Activated T-helper 2 cell treated with anti-CD3 and anti-CD28 coated beads, Interferon-gamma antibody, Interleukin-2, Interleukin-4, amounts not matched to agents 10 μg/mL and 5 μg/mL and 100 μg/mL, durations not matched to agents 14 hours and 24 hours and 36 hours (primary cell): Measurements from ENCODE around the gene ZNF335. TPM values are rescaled to one million over a fixed set of nuclear protein-coding genes. Genes with fewer than 3 reads are reported as not detected.
"Not testable (repeated sequence)": the region's sequence is repeated elsewhere in the genome, so short reads cannot be mapped to it uniquely, and the experiment has no call there.

ENCODE experiments used
- DNase-seq: peaks from one replicate; pipeline ENCODE4 v3.0.0; 2021; ENCODE audit warnings: low spot score
- H3K27ac Mint-ChIP-seq: one replicate; pipeline ENCODE4 v1.8.0; 2021; ENCODE audit warnings: mixed read lengths
- H3K27me3 Mint-ChIP-seq: one replicate; pipeline ENCODE4 v1.8.0; 2021; ENCODE audit warnings: low read depth, mixed read lengths
- H3K36me3 Mint-ChIP-seq: one replicate; pipeline ENCODE4 v1.8.0; 2021; ENCODE audit warnings: low read depth, mixed read lengths
- H3K4me1 Mint-ChIP-seq: one replicate; pipeline ENCODE4 v1.8.0; 2021; ENCODE audit warnings: low read depth, mixed read lengths
- H3K4me3 Mint-ChIP-seq: one replicate; pipeline ENCODE4 v1.8.0; 2021; ENCODE audit warnings: low read depth, mild to moderate bottlenecking, moderate library complexity, mixed read lengths
- H3K9me3 Mint-ChIP-seq: one replicate; pipeline ENCODE4 v1.8.0; 2021; ENCODE audit warnings: mixed read lengths
- intact Hi-C: fragments of 100-400 bp; cut with micrococcal nuclease; formaldehyde crosslinking; loops from one replicate; pipeline ENCODE4 v1.15.1; 2023
- total RNA-seq: library from RNA; stranded (reverse); gene quantifications from 2 replicates; pipeline ENCODE4 v1.2.3, GENCODE V29; 2022

ZNF335 gene
- total RNA-seq, 1 donor from 2014 or later: 35.7 TPM

DNA sequence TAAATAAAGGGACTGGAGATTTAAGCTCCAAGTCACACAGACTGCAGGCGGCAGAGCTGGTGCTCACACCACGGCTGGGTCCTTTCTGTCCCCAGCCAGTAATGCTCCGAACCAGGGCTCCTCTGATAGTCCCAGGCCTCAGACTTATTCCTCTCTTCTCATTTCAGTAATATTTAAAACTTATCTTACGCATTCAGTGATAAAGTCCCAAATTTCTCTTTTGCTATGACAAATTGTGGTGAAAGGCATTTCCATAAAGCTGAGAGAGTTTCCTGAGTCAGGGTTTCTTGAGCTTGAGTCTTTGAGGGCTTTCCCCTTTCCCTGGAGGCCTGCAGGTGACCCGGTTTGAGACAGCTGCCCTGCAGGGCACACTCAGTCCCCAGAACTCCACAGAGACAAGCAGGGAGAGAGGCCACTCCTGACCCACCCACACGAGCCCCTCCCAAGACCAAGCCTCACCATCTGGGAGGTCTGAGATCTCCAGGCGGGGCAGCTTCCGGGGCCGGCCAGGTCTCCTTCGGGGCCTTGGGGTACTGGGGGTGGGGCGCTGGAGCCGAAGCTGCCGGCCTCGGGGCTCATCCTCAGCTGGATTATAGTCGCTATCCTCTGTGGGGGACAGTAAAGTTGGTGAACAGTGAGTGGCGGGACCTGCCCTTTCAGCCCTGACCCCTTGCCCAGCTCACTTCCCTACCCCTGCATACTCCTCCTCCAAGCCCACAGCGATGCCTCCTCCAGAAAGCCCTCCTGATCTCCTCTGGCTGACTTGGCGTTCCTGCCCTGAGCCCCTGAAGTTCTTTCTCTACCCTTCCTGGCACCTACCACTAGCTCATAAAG is 6.6 kb downstream of the ZNF335 start:
- Mint-ChIP-seq H3K27ac (no peak overlapping the region), H3K4me1 (peaks cover 6% of the 10 kb centered on the region), H3K9me3 (no peaks in the 10 kb centered on the region), H3K4me3 (no peak overlapping the region), H3K36me3 (peaks cover 59% of the 10 kb centered on the region), H3K27me3 (no peaks in the 10 kb centered on the region)
- intact Hi-C loops: no loop called here
- DNase-seq: no peak

DNA sequence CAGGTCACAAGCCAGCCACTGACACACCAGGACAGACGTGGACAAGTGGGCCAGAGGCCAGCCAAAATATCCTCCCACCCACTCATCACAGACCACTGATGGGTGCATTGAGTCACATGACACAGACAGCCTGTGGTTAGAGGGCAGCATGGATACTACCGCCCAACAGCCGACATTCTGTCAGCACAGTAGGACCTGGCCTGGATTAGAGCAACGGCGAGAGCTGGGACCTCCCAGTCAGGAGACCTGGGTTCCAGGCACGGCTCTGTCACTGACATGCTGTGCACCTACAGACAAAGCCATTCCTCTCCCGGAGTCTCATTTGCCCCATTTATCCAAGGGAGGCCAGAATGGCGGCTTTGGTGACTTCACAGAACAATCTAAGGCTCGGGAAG is 8.0 kb downstream of the ZNF335 start:
- H3K9me3 Mint-ChIP-seq: no peaks in the 10 kb centered on the region
- peaks cover 66% of the 10 kb centered on the region for H3K36me3 Mint-ChIP-seq
- H3K4me3 Mint-ChIP-seq: no peak overlapping the region
- no peaks in the 10 kb centered on the region for H3K27me3 Mint-ChIP-seq
- no peaks in the 10 kb centered on the region for H3K4me1 Mint-ChIP-seq
- intact Hi-C loops: loop anchor here (5.0 kb wide), 1 partner anchor 167 kb away; no protein-coding TSS in a partner anchor
- H3K27ac Mint-ChIP-seq: no peak overlapping the region
- DNase-seq: no peak

DNA sequence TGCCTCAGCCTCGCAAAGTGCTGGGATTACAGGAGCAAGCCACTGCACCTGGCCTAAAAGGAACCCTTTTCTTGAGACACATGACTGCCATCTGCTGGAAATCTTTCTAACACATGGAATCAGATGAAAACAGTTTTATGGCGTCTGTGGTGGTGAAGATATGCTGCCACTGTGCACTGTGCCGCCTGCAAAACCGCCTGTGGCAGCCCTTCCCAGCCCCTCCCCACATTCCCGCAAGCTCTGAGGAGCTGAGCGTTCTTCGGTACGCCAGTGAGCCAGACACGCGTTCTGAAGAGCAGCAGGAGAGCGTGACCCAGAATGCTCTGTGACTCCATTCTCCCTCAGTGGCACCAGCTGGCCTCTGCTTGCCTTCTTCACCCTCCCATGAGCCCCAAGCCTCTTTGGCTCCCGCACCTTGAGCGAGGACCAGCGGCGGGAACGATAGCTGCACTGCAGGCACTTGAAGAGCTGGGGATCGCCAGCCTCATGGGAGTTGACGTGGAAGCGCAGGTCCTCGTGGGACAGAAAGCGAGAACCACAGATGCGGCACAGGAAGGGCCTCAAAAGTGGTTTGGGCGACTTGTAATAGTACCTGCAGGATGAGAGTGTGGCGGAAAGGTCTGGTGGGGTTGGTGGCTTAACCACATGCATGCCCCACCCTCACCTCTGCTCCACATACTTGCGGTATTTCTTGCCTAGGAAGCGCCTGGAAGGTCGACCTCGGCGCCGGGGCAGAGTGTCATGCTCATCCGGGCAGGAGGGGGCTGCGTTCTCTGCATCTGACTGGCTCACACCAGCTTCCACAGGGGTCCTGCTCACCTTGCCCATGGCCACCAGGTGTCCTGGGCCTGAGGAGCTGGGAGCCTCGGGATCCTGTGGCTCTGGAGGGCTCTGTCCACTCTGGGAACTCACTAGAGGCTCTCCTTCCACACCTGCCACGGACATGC is 8.7 kb downstream of the ZNF335 start:
- H3K27me3 Mint-ChIP-seq: no peaks in the 10 kb centered on the region
- H3K4me3 Mint-ChIP-seq: no peak overlapping the region
- H3K9me3 Mint-ChIP-seq: no peaks in the 10 kb centered on the region
- intact Hi-C loops: loop anchor here (5.0 kb wide), 1 partner anchor 166 kb away; no protein-coding TSS in a partner anchor
- H3K27ac Mint-ChIP-seq: no peak overlapping the region
- no peaks in the 10 kb centered on the region for H3K4me1 Mint-ChIP-seq
- no peak for DNase-seq
- H3K36me3 Mint-ChIP-seq: peaks cover 69% of the 10 kb centered on the region

DNA sequence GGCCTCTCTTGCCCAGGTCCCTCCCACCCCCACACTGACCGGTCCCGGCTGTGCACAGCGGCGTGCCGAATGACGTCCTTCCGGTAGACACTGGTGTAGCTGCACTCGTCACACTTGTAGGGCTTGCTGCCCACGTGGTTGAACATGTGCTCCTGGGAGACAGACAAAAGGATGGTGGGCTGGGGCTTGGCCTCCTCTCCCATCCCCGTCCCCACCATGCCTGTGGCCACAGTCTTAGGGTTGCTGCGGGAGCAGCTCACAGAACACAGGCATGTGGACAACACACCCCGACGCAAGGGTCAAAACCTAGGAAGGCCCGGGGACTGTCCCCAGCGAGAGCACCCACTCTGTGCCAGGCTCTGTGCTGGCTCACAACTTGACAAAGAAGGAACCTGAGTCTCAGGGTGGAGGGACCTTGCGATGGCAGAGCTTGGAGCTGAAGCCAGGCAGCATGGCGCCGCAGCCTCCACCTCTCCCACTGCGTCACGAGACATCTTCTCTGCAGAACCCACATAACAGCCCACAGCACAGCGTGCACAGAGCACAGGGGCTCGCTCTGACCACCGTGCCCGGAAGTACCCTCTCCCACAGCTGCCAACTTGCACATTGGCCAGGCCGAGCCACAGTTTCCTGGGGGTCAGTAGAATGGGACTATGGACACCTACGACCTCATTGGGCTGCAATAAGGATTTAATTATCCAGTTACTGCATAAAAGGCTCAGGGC is 9.8 kb downstream of the ZNF335 start:
- peaks cover 68% of the 10 kb centered on the region for H3K36me3 Mint-ChIP-seq
- intact Hi-C loops: loop anchor here (5.0 kb wide), 1 partner anchor 165 kb away; no protein-coding TSS in a partner anchor

DNA sequence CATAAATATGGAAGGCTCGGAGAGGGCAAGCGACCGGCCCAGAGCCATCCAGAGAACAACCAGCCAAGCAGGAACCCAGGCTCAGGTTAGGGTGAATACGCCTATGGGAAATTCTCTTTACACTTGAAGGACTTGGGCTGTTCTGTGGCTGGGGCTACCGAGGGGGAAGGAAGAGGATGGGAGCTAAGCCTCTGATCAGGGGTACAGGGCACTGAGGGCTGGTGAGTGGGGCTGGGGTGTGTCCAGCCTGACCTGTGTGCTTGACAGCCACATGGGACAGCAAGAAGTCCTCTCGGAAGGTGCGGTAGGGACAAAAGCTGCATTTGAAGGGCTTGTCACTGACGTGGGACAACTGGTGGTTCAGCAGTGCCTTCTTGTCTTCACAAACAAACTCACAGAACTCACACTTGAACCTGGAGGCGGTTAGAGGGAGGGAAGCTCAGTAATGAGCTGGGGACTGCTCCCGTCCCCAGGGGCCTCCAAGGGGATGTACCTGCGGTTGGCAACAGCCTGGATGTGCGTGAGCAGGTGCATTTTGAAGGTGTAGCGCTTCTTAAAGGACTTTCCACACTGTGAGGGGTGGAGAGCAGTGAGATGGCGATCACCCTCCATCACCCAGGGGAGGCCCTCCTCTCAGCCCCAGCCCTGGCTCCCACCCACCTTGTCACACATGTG is 11.9 kb downstream of the ZNF335 start:
- Mint-ChIP-seq H3K4me1 (no peaks in the 10 kb centered on the region), H3K36me3 (peaks cover 70% of the 10 kb centered on the region), H3K4me3 (no peak overlapping the region), H3K27me3 (no peaks in the 10 kb centered on the region), H3K9me3 (no peaks in the 10 kb centered on the region), H3K27ac (no peak overlapping the region)
- DNase-seq: no peak
- intact Hi-C loops: loop anchor here (5.0 kb wide), 1 partner anchor 163 kb away; no protein-coding TSS in a partner anchor

More for the DNA sequence above, 9.8 kb downstream of the ZNF335 start:
- Mint-ChIP-seq H3K27me3 (no peaks in the 10 kb centered on the region), H3K9me3 (no peaks in the 10 kb centered on the region), H3K27ac (no peak overlapping the region), H3K4me1 (no peaks in the 10 kb centered on the region), H3K4me3 (no peak overlapping the region)
- DNase-seq: no peak

DNA sequence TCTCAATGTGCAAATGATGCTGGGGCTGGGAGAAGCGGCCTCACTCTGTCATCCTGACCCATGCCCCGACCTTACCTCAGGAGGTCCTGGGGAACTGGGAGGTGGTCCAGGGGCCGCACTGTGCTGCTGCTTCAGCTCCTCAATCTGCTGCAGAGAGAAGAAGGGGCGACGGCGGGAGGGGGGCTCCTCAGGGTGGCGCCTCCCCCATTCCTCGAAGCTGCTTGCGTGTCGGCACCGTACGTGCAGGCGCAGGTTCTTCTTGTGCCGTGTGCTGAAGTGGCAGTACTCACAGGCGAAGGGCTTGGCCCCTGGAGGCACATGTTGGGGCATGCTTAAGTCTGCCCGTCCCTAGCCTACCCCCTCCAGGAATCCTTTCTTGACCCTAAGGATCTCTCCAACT is 12.9 kb downstream of the ZNF335 start:
- no peak for DNase-seq
- H3K36me3 Mint-ChIP-seq: peaks cover 66% of the 10 kb centered on the region
- H3K9me3 Mint-ChIP-seq: no peaks in the 10 kb centered on the region
- intact Hi-C loops: no loop called here
- no peak overlapping the region for H3K4me3 Mint-ChIP-seq
- H3K4me1 Mint-ChIP-seq: no peaks in the 10 kb centered on the region
- H3K27me3 Mint-ChIP-seq: no peaks in the 10 kb centered on the region
- H3K27ac Mint-ChIP-seq: no peak overlapping the region

DNA sequence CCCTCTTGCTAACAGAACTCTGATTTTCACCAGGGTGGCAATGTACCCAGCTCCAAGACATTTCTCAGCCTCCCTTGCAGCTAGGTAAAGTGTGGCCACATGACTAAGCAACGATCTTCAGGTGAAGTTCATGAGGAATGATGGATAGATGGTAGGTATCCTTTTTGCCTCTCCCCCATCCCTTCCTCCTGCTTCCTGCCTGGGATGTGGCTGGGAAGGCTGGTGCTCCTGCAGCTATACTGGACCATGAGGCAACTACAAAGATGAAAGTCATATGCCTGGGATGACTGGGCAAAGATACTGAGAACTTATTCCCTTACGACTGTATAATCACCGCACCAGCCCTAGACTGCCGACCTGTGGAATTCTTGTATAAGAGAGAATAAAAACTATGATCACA is 13.4 kb downstream of the ZNF335 start:
- Mint-ChIP-seq H3K27me3 (no peaks in the 10 kb centered on the region), H3K36me3 (peaks cover 63% of the 10 kb centered on the region), H3K4me1 (no peaks in the 10 kb centered on the region), H3K27ac (no peak overlapping the region), H3K4me3 (no peak overlapping the region), H3K9me3 (no peaks in the 10 kb centered on the region)
- DNase-seq: no peak
- intact Hi-C loops: no loop called here

DNA sequence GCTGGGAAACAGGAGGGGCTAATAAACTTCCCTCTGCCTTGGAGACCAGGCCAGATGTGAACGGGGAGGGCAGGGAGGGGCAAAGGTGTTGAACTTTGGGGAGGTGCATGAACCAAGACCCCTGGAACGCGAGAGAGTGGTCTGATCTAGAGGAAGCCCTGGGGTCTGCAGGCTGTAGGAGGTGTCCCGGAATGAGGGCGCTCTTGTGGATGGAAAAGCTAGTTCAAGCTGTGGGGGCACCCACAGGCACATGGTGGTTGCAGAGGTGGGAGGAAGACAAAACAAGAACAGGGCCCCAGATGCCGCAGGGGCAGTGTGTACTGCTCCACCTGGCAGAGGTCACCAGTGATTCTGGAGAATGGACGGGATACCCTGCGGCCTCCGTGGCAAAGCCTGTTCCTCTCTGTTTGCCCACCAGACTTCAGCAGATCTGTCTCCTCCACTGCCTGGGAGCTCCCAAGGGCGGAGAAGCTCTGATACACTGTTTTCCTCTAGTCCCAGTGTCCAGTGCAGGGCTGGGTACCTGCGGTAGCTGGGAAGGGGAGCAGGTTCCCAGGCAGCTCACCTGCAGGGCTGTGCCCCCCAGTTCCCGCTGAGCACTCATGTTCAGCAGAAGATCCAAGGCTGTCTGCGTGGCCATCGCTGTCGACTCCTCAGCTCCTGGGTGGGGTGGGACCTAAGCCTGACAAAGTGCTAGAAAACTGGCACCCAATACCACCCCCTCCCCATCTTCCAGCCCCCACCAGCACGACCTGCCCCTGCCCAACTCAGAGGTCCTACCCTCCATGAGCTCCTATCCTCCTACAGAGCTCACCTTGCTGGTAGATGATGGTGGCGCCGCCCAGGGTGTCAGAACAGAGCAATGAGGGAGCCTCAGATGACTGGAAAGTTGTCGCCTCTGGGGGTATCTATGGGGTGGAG is 14.7 kb downstream of the ZNF335 start:
- H3K36me3 Mint-ChIP-seq: peaks cover 54% of the 10 kb centered on the region
- intact Hi-C loops: no loop called here
- H3K9me3 Mint-ChIP-seq: no peaks in the 10 kb centered on the region
- DNase-seq: no peak
- no peak overlapping the region for H3K27ac Mint-ChIP-seq
- H3K4me1 Mint-ChIP-seq: no peaks in the 10 kb centered on the region
- H3K27me3 Mint-ChIP-seq: no peaks in the 10 kb centered on the region
- H3K4me3 Mint-ChIP-seq: no peak overlapping the region

DNA sequence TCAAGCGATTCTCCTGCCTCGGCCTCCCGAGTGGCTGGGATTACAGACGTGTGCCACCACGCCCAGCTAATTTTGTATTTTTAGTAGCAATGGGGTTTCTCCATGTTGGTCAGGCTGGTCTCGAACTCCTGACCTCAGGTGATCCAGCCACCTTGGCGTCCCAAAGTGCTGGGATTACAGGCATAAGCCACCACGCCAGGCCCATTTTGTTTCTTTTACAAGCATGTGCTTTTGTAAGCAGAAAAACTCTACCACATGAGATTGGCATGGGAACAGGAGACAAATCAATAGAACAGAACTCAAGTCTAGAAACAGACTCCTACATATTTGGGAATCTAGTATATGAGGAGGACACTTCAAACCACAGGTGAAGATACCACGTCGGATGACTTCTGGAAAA is 15.7 kb downstream of the ZNF335 start:
- H3K27me3 Mint-ChIP-seq, H3K27ac Mint-ChIP-seq, H3K4me1 Mint-ChIP-seq, intact Hi-C loops, H3K9me3 Mint-ChIP-seq, H3K4me3 Mint-ChIP-seq, DNase-seq: not testable (repeated sequence)
- peaks cover 59% of the 10 kb centered on the region for H3K36me3 Mint-ChIP-seq

DNA sequence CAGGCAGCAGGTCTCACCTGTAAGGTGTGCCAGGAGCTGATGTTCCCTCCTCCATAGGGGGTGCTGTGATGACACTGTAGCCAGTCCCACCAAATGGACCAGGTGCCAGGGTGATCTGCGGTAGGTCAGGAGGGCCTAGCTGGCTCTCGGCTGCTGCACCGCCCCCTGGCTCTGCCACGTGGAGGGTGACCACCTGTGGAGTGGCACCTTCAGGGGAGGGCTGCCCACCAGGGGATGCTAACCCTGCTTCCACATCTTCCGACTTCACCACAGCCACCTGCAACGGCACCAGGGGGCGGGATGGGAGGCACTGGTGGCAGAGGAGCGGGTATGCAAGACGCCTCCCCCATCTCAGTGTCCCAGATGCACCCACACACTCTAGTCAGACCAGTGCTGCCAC is 18.3 kb downstream of the ZNF335 start:
- H3K4me3 Mint-ChIP-seq: no peak overlapping the region
- H3K4me1 Mint-ChIP-seq: no peaks in the 10 kb centered on the region
- H3K27me3 Mint-ChIP-seq: no peaks in the 10 kb centered on the region
- DNase-seq: no peak
- H3K9me3 Mint-ChIP-seq: no peaks in the 10 kb centered on the region
- peaks cover 54% of the 10 kb centered on the region for H3K36me3 Mint-ChIP-seq
- H3K27ac Mint-ChIP-seq: no peak overlapping the region
- intact Hi-C loops: no loop called here

DNA sequence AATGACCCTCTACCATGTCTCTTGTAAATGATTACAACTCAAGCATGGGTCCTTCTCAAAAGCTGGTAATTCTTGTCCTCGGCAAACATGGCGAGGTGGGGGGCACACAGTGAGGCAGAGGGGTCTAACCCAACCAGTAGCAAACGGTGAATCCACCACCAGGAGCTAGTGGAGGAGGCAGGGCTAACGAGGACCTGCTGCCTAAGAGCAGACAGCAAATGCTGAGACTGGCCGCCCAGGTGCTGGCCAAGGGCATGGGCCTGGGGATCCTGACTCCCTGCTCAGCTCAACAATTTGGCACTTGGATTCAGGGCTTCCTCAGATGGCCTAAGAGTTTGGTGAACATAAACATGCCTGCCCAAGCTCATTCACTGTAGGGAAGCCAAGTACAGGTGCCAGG is 19.1 kb downstream of the ZNF335 start:
- no peak overlapping the region for H3K27ac Mint-ChIP-seq
- no peak overlapping the region for H3K4me3 Mint-ChIP-seq
- H3K9me3 Mint-ChIP-seq: no peaks in the 10 kb centered on the region
- intact Hi-C loops: no loop called here
- no peaks in the 10 kb centered on the region for H3K27me3 Mint-ChIP-seq
- H3K36me3 Mint-ChIP-seq: peaks cover 54% of the 10 kb centered on the region
- DNase-seq: no peak
- H3K4me1 Mint-ChIP-seq: no peaks in the 10 kb centered on the region
